NCI-H510A treated with DMSO at 0.1 percent for 48 hours (cell line): Measurements from ENCODE around the gene IVD.

Experiments used
- DNase-seq: peaks from one replicate; lab custom pipeline; 2025; lab: John Stamatoyannopoulos, UW

Gene IVD

GRCh38 chr15:40459391-40460015 is 53.9 kb downstream of the IVD start:
- DNase-seq, result no peak

- DNase-seq, result no peak
These were observed 54.8 kb downstream of the IVD start for GRCh38 chr15:40460404-40460803.

GRCh38 chr15:40461958-40462357 is 56.4 kb downstream of the IVD start:
- no peak for DNase-seq

DNA sequence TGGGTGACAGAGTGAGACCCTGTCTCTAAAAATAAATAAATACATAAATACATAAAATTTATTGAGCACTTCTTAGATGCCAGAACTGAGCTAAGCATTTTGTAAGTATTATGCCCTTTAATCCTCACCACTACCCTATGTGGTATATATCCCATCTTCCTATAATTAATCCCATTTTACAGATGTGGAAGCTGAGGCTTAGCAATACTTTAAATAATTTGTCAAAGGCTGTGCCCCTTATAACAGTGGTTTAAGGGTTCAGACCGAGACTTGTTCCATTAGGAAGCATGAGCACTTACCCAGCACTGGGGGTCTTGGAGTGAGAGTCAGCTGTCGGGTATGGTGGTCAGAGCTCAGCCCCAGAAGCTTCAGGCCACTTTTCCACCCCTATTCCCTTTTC is 57.7 kb downstream of the IVD start:
- no peak for DNase-seq

GRCh38 chr15:40463886-40464545 is 58.4 kb downstream of the IVD start:
- no peak for DNase-seq

DNA sequence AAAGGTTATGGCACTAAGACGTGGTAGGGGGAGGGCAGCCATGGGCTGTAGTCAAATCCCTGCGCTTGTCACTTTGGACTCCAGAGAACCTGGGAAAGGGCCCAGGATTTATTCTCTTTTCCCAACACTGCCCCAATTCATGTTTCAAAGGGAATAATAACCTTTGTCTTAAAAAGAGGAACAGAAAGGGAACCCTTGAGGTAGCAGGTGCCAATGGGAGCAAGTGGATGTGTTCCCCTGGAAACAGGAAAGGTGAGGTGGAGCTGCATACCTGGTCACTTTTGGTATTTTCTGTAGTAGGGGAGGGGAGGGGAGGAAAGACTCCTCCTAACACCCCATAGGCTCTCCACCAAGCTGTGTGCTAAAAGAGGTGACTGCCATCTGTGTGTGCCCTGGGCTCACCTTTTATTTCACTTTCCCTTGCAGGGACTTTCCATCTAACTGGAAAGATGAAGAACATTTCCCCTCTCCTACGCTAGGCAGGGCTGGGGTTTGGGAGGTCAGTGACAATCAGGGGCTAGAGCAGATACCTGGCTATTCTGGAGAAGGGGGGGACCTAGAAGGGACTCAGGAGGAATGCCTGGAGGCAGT is 59.1 kb downstream of the IVD start:
- no peak for DNase-seq

DNA sequence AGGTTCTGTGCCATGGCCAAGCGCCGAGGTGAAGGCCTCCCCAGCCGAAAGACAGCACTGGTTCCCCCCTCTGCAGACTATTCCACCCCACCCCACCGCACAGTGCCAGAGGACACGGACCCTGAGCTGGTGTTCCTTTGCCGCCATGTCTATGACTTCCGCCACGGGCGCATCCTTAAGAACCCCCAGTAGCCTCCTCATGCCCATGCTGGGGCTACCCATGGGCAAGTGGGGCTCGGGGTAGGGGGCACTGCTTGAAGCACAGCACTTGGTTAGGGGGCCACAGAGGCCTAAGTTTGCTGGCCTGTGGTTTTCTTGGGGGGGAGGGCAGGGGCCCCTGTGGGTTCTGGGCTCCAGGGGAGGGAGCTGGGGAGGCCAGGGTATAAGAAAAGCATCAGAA is 60.3 kb downstream of the IVD start:
- DNase-seq, result no peak

DNA sequence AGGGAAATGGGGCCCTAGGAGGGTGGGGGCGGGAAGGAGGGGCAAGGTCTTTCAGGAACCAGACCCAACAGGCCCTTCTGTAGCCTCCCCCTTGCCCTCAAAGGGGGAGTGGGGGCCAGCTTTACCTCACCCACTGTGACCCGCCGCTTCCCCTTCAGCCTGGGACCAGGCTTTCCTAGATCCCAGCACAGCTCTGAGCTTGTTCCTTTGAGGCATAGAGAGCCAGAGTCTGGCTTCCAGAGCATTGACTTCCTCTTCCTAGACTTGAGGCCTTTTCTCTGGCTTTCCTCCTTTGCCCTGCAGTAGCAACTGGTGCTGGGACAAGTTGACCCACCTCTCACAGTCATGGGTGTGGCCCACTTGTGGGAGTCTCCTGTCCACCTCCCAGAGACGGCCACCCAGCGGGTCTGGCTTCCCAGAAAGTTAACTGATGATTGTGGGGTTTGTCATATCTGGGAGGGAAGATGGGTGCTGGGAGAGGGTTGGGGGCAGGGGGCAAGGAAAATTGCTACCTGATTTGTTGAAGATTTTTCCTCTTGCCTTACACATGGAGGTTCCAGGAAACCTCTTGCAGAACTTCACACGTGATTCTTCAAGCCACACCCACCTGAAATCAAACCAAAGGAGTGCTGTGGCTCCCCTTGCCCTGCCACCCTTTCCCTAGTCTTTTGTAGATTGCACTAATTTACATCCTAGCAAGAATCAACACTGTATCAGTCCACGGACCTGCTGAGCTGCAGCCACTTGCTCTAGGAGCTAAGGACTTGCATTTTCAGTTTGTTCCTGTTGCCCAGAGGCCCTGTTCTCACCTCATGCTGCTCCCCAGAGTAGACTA is 61.0 kb downstream of the IVD start:
- DNase-seq, result no peak

- no peak for DNase-seq
These were observed 61.6 kb downstream of the IVD start for GRCh38 chr15:40467261-40467615.

- no peak for DNase-seq
These were observed 63.3 kb downstream of the IVD start for GRCh38 chr15:40468898-40469331.

DNA sequence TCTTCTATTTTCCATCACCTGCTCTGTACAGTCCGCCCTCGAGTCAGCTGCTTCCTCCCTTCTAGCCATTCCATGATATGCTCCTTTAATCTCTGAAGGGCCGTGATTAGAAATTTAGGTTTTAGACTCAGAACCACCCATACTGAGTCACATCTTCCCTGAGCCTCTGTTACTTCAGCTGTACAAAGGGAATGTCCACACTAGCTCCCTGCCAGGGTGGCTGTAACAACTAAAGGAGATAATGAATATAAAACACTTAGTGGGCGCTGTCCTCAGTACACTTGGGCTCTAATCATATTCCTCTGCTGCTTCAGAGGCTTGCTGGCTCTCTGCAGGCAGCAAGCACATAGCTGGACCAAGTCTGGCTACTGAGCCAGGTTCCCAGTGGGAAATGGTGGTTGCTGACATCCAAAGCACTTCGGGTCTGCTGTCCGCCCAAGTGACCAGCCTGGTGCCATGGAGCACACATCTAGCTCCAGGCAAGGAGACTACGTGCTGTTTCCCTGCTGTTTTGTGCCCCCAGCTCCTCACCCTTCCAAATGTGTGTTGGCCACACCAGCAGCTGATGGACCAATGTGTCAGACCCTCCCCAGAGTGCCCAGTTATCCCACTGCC is 64.3 kb downstream of the IVD start:
- DNase-seq, result no peak

DNA sequence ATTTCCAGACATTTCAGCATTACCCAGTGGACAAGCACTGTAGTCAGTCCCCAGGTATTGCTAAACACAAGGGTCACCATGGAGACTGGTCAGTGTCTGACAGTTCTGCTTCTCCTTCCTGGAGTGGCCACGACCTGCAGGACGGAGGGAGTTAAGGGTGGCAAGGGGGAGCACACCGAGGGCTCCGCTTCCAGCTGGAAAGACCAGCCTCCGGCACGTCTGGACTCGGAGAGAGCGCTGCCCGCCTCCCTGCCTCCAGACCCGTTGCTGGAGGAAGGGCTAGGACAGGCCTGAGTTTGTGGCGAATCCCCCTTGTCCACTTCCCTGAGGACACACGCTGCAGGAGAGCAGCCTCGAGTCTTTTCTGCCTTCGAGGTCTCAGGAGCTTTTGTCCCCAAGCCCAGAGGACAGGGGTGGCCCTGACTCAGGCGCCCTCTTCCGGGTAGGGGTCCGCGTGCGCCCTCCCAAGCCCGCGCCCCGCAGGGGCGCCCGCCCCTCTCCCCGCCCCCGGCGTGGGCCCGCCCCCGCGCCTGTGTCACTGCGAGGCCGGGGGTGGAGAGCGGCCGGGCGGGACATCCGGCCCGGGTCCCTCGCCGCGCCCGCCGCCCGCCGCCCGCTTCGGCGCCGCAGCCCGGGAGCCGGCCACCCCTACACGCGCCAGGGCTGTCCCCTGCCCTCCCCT is 65.0 kb downstream of the IVD start, which contains the start of gene CHST14:
Gene CHST14 (plus strand): TSS at position 562 of the 682 bp plus-strand sequence. CDS start 230 bp downstream, outside the sequence.
- DNase-seq, result peak; percentile 27
